Measurements from ENCODE around the gene CCDC33. TPM values are rescaled to one million over a fixed set of nuclear protein-coding genes. Genes with fewer than 3 reads are reported as not detected.
"Not testable (repeated sequence)": the region's sequence is repeated elsewhere in the genome, so short reads cannot be mapped to it uniquely, and the experiment has no call there.

The CCDC33 gene
- total RNA-seq, 1 donor from 2014 or later, result not detected

GRCh38 chr15:74350295-74351275 is 114.5 kb downstream of the CCDC33 start:
- DNase-seq (ENCODE audit: low spot score), result no peak
- Mint-ChIP-seq H3K27me3 (ENCODE audit: low read depth) (peaks cover 10% of the 10 kb centered on the region), H3K4me1 (ENCODE audit: low read depth) (peaks cover under 1% of the 10 kb centered on the region), H3K27ac (ENCODE audit: unreplicated experiment) (no peak overlapping the region), H3K36me3 (ENCODE audit: low read depth) (no peaks in the 10 kb centered on the region), H3K9me3 (ENCODE audit: low read depth) (no peaks in the 10 kb centered on the region), H3K4me3 (ENCODE audit: unreplicated experiment) (no peak overlapping the region)
- TF ChIP-seq CTCF (IDR thresholded peaks at IDR 0.05), result no peak

GRCh38 chr15:74351670-74352069 is 115.5 kb downstream of the CCDC33 start:
- peaks cover 14% of the 10 kb centered on the region for H3K27me3 Mint-ChIP-seq (ENCODE audit: low read depth)
- DNase-seq (ENCODE audit: low spot score), result no peak
- no peaks in the 10 kb centered on the region for H3K4me1 Mint-ChIP-seq (ENCODE audit: low read depth)
- no peaks in the 10 kb centered on the region for H3K9me3 Mint-ChIP-seq (ENCODE audit: low read depth)
- H3K27ac Mint-ChIP-seq (ENCODE audit: unreplicated experiment), result no peak overlapping the region
- no peaks in the 10 kb centered on the region for H3K36me3 Mint-ChIP-seq (ENCODE audit: low read depth)
- no peak overlapping the region for H3K4me3 Mint-ChIP-seq (ENCODE audit: unreplicated experiment)
- TF ChIP-seq CTCF (IDR thresholded peaks at IDR 0.05), result no peak

- Mint-ChIP-seq H3K27ac (ENCODE audit: unreplicated experiment) (no peak overlapping the region), H3K9me3 (ENCODE audit: low read depth) (no peaks in the 10 kb centered on the region), H3K36me3 (ENCODE audit: low read depth) (no peaks in the 10 kb centered on the region), H3K27me3 (ENCODE audit: low read depth) (peaks cover 14% of the 10 kb centered on the region), H3K4me3 (ENCODE audit: unreplicated experiment) (no peak overlapping the region), H3K4me1 (ENCODE audit: low read depth) (no peaks in the 10 kb centered on the region)
- no peak for TF ChIP-seq CTCF (IDR thresholded peaks at IDR 0.05)
- DNase-seq (ENCODE audit: low spot score), result no peak
These were observed 116.3 kb downstream of the CCDC33 start for GRCh38 chr15:74352393-74352910.

GRCh38 chr15:74353992-74354391 is 117.9 kb downstream of the CCDC33 start:
- not testable (repeated sequence) for H3K36me3 Mint-ChIP-seq (ENCODE audit: low read depth); H3K4me3 Mint-ChIP-seq (ENCODE audit: unreplicated experiment); H3K9me3 Mint-ChIP-seq (ENCODE audit: low read depth); H3K27ac Mint-ChIP-seq (ENCODE audit: unreplicated experiment); DNase-seq (ENCODE audit: low spot score); H3K4me1 Mint-ChIP-seq (ENCODE audit: low read depth)
- H3K27me3 Mint-ChIP-seq (ENCODE audit: low read depth), result peaks cover 14% of the 10 kb centered on the region

- H3K36me3 Mint-ChIP-seq (ENCODE audit: low read depth); H3K27ac Mint-ChIP-seq (ENCODE audit: unreplicated experiment); H3K4me1 Mint-ChIP-seq (ENCODE audit: low read depth); H3K4me3 Mint-ChIP-seq (ENCODE audit: unreplicated experiment); DNase-seq (ENCODE audit: low spot score); H3K9me3 Mint-ChIP-seq (ENCODE audit: low read depth): not testable (repeated sequence)
- H3K27me3 Mint-ChIP-seq (ENCODE audit: low read depth), result peaks cover 14% of the 10 kb centered on the region
These were observed 119.9 kb downstream of the CCDC33 start for GRCh38 chr15:74356050-74356449.

GRCh38 chr15:74357514-74357913 is 121.4 kb downstream of the CCDC33 start:
- H3K4me3 Mint-ChIP-seq (ENCODE audit: unreplicated experiment); H3K36me3 Mint-ChIP-seq (ENCODE audit: low read depth); H3K27ac Mint-ChIP-seq (ENCODE audit: unreplicated experiment); H3K9me3 Mint-ChIP-seq (ENCODE audit: low read depth); DNase-seq (ENCODE audit: low spot score); H3K4me1 Mint-ChIP-seq (ENCODE audit: low read depth): not testable (repeated sequence)
- H3K27me3 Mint-ChIP-seq (ENCODE audit: low read depth), result peaks cover 17% of the 10 kb centered on the region

GRCh38 chr15:74359376-74359775 is 123.2 kb downstream of the CCDC33 start:
- H3K27me3 Mint-ChIP-seq (ENCODE audit: low read depth), result peaks cover 20% of the 10 kb centered on the region
- DNase-seq (ENCODE audit: low spot score), result not testable (repeated sequence)

GRCh38 chr15:74360855-74361254 is 124.7 kb downstream of the CCDC33 start:
- not testable (repeated sequence) for H3K4me3 Mint-ChIP-seq (ENCODE audit: unreplicated experiment); H3K9me3 Mint-ChIP-seq (ENCODE audit: low read depth); H3K4me1 Mint-ChIP-seq (ENCODE audit: low read depth); DNase-seq (ENCODE audit: low spot score); H3K36me3 Mint-ChIP-seq (ENCODE audit: low read depth); H3K27ac Mint-ChIP-seq (ENCODE audit: unreplicated experiment)
- H3K27me3 Mint-ChIP-seq (ENCODE audit: low read depth), result peaks cover 13% of the 10 kb centered on the region

More at GRCh38 chr15:74359376-74359775, 123.2 kb downstream of the CCDC33 start:
- not testable (repeated sequence) for H3K4me3 Mint-ChIP-seq (ENCODE audit: unreplicated experiment); H3K36me3 Mint-ChIP-seq (ENCODE audit: low read depth); H3K4me1 Mint-ChIP-seq (ENCODE audit: low read depth); H3K27ac Mint-ChIP-seq (ENCODE audit: unreplicated experiment); H3K9me3 Mint-ChIP-seq (ENCODE audit: low read depth)

Measured in chondrocyte (in vitro differentiated cells).